Skeletal muscle cell (primary cell): ENCODE results near the gene DNAJB11.
"Not testable (repeated sequence)": the region's sequence is repeated elsewhere in the genome, so short reads cannot be mapped to it uniquely, and the experiment has no call there.

Source experiments
- DNase-seq: peaks from one replicate; pipeline ENCODE4 v3.0.0-alpha.2; 2010; ENCODE audit warnings: low read depth
- H3K4me3 ChIP-seq: 2 replicates; pipeline ENCODE4 v1.5.1; 2011; ENCODE audit warnings: low read depth, mild to moderate bottlenecking, control low read depth, low read length, moderate library complexity

The DNAJB11 gene

GRCh38 chr3:186633481-186633880 lies 63.0 kb downstream of the DNAJB11 start:
- DNase-seq: no peak
- no peak overlapping the region for H3K4me3 ChIP-seq

- not testable (repeated sequence) for DNase-seq, H3K4me3 ChIP-seq
Observed at GRCh38 chr3:186634207-186634606, 63.7 kb downstream of the DNAJB11 start.
